Thyroid gland (tissue), 4 donors: ENCODE data around the gene AHRR.

Source experiments
- POLR2A ChIP-seq, 2 donors: fragments of 450-650 bp; IDR thresholded peaks; one replicate each; pipeline ENCODE4 v1.6.1; 2017; ENCODE audit warnings: antibody characterized with exemption in 2 of 2, mild to moderate bottlenecking in 2 of 2, moderate library complexity in 1 of 2
- TF ChIP-seq, protein P1 (sequence below), 6 experiments: fragments of 200-600 bp in 3 of 6; fragments of 450-650 bp in 3 of 6; sonication (generic) in 3 of 6; IDR thresholded peaks; one replicate each; pipeline ENCODE4 v1.5.1; 2016 to 2019; ENCODE audit warnings: antibody characterized with exemption in 6 of 6, mild to moderate bottlenecking in 2 of 6, inconsistent platforms in 1 of 6, moderate library complexity in 1 of 6

GRCh38 chr5:389197-389821 is 67.8 kb downstream of the AHRR start:
- TF ChIP-seq, protein P1, sequence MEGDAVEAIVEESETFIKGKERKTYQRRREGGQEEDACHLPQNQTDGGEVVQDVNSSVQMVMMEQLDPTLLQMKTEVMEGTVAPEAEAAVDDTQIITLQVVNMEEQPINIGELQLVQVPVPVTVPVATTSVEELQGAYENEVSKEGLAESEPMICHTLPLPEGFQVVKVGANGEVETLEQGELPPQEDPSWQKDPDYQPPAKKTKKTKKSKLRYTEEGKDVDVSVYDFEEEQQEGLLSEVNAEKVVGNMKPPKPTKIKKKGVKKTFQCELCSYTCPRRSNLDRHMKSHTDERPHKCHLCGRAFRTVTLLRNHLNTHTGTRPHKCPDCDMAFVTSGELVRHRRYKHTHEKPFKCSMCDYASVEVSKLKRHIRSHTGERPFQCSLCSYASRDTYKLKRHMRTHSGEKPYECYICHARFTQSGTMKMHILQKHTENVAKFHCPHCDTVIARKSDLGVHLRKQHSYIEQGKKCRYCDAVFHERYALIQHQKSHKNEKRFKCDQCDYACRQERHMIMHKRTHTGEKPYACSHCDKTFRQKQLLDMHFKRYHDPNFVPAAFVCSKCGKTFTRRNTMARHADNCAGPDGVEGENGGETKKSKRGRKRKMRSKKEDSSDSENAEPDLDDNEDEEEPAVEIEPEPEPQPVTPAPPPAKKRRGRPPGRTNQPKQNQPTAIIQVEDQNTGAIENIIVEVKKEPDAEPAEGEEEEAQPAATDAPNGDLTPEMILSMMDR (IDR thresholded peaks at IDR 0.05): no peak
- no peak for TF ChIP-seq POLR2A (IDR thresholded peaks at IDR 0.05)
